Common myeloid progenitor, CD34-positive (primary cell): Measurements from ENCODE around the gene SLC46A1.

Source experiments
- CTCF ChIA-PET: fragments of 350-600 bp; sonication (Branson Sonifier 250); formaldehyde crosslinking; loops from one replicate; lab custom pipeline; 2021; ENCODE audit warnings: antibody characterized with exemption; lab: Charles Lee
- POLR2A ChIA-PET: fragments of 350-600 bp; sonication (Branson Sonifier 250); formaldehyde crosslinking; loops from one replicate; lab custom pipeline; 2021; ENCODE audit warnings: antibody characterized with exemption; lab: Charles Lee
- DNase-seq, 3 donors: peaks; one replicate each; pipeline versions ENCODE4 v3.0.0 to v3.0.0-alpha.2; 2013
- H3K27ac ChIP-seq, 2 experiments: 1 replicate in 1 of 2; 2 replicates in 1 of 2; pipeline ENCODE4 v1.7.0; 2013; ENCODE audit warnings: inconsistent platforms in 2 of 2, low read length in 2 of 2, mild to moderate bottlenecking in 2 of 2, low read depth in 1 of 2, moderate library complexity in 1 of 2; ENCODE audit not compliant: severe bottlenecking in 2 of 2, insufficient read depth in 1 of 2, poor library complexity in 1 of 2
- H3K27me3 ChIP-seq, 5 experiments: replicated peaks in 2 of 5; 1 replicate in 3 of 5; 2 replicates in 2 of 5; pipeline versions ENCODE4 v1.6.1 to v1.7.0; 2013; ENCODE audit warnings: low read length in 4 of 5, mild to moderate bottlenecking in 2 of 5, moderate library complexity in 2 of 5, inconsistent platforms in 1 of 5; ENCODE audit not compliant: insufficient read depth in 5 of 5, control insufficient read depth in 4 of 5
- H3K36me3 ChIP-seq, 4 experiments: 1 replicate in 2 of 4; 2 replicates in 2 of 4; pipeline versions ENCODE4 v1.6.1 to v1.7.0; 2013; ENCODE audit warnings: low read length in 3 of 4, control low read depth in 1 of 4, mild to moderate bottlenecking in 1 of 4; ENCODE audit not compliant: control insufficient read depth in 4 of 4, insufficient read depth in 4 of 4
- H3K4me1 ChIP-seq, 4 experiments: 1 replicate in 3 of 4; 2 replicates in 1 of 4; pipeline versions ENCODE4 v1.6.1 to v1.7.1; 2013; ENCODE audit warnings: low read length in 3 of 4, mild to moderate bottlenecking in 3 of 4, control low read depth in 1 of 4, inconsistent platforms in 1 of 4, moderate library complexity in 1 of 4; ENCODE audit not compliant: control insufficient read depth in 4 of 4, insufficient read depth in 4 of 4; ENCODE audit errors: control extremely low read depth in 1 of 4
- H3K4me3 ChIP-seq, 7 experiments: 1 replicate in 4 of 7; 2 replicates in 3 of 7; pipeline versions ENCODE4 v1.5.1 to v1.7.0; 2013; ENCODE audit warnings: mild to moderate bottlenecking in 7 of 7, low read length in 6 of 7, moderate library complexity in 6 of 7, inconsistent platforms in 2 of 7, low read depth in 2 of 7, control low read depth in 1 of 7; ENCODE audit not compliant: insufficient read depth in 4 of 7, control insufficient read depth in 1 of 7; ENCODE audit errors: extremely low read depth in 1 of 7
- H3K9me3 ChIP-seq, 5 experiments: 1 replicate in 4 of 5; 2 replicates in 1 of 5; pipeline versions ENCODE4 v1.6.1 to v1.7.1; 2013; ENCODE audit warnings: low read length in 4 of 5, mild to moderate bottlenecking in 2 of 5, inconsistent platforms in 1 of 5, low read depth in 1 of 5, moderate library complexity in 1 of 5; ENCODE audit not compliant: control insufficient read depth in 4 of 5, insufficient read depth in 2 of 5; ENCODE audit errors: control extremely low read depth in 1 of 5
- WGBS: methylation state at CpG from one replicate; pipeline ENCODE4 v1.1.5; 2013; ENCODE audit not compliant: insufficient coverage; 5-methylcytosine and 5-hydroxymethylcytosine counted together

Gene SLC46A1

GRCh38 chr17:28394337-28395116, 11.5 kb downstream of the SLC46A1 start:
- DNase-seq = no peak
- peaks cover 0 to 78% (median 15%) of the 10 kb centered on the region in 4 experiments for H3K36me3 ChIP-seq
- ChIA-PET CTCF (interaction anchor here (0.9 to 1.8 kb wide), 3 partner anchors 12 to 22 kb away, joined by 3 to 8 read pairs (median 4); no protein-coding TSS in a partner anchor), POLR2A (no interaction called here)
- no peak overlapping the region for H3K4me3 ChIP-seq
- H3K4me1 ChIP-seq = no peaks in the 10 kb centered on the region
- no peaks in the 10 kb centered on the region for H3K9me3 ChIP-seq
- no peak overlapping the region for H3K27ac ChIP-seq
- H3K27me3 ChIP-seq = peaks cover 0 to 1% (median 0%) of the 10 kb centered on the region in 5 experiments
- WGBS = 93% methylated on average over 3 of the region's 7 CpGs

- Histone ChIP-seq H3K27me3 (peaks cover 0 to 1% (median 0%) of the 10 kb centered on the region in 5 experiments), H3K4me3 (no peak overlapping the region), H3K27ac (no peak overlapping the region), H3K9me3 (no peaks in the 10 kb centered on the region), H3K36me3 (peaks cover 0 to 77% (median 16%) of the 10 kb centered on the region in 4 experiments), H3K4me1 (no peaks in the 10 kb centered on the region)
- whole genome bisulfite sequencing = 100% methylated on average over 5 of the region's 10 CpGs
- POLR2A ChIA-PET = no interaction called here
- no peak for DNase-seq
- CTCF ChIA-PET = interaction anchor here (0.7 to 1.5 kb wide), 2 partner anchors 9 to 12 kb away, joined by 3 read pairs; no protein-coding TSS in a partner anchor
These were observed 13.5 kb downstream of the SLC46A1 start for GRCh38 chr17:28392491-28392890.

GRCh38 chr17:28391401-28391800, 14.6 kb downstream of the SLC46A1 start:
- no peak for DNase-seq
- H3K27ac ChIP-seq = no peak overlapping the region
- POLR2A ChIA-PET = interaction anchor here (0.6 kb wide), 1 partner anchor 350 kb away, joined by 5 read pairs; no protein-coding TSS in a partner anchor
- H3K36me3 ChIP-seq = peaks cover 0 to 67% (median 14%) of the 10 kb centered on the region in 4 experiments
- peaks cover 0 to 1% (median 0%) of the 10 kb centered on the region in 5 experiments for H3K27me3 ChIP-seq
- H3K9me3 ChIP-seq = no peaks in the 10 kb centered on the region
- H3K4me1 ChIP-seq = no peaks in the 10 kb centered on the region
- 100% methylated on average over 1 of the region's 2 CpGs for WGBS
- no peak overlapping the region for H3K4me3 ChIP-seq
- CTCF ChIA-PET = interaction anchor here (0.7 to 1.5 kb wide), 2 partner anchors 13 to 25 kb away, joined by 3 read pairs; no protein-coding TSS in a partner anchor

GRCh38 chr17:28390984-28391383, 15.0 kb downstream of the SLC46A1 start:
- POLR2A ChIA-PET = no interaction called here
- Histone ChIP-seq H3K9me3 (no peaks in the 10 kb centered on the region), H3K36me3 (peaks cover 0 to 63% (median 14%) of the 10 kb centered on the region in 4 experiments), H3K4me1 (no peaks in the 10 kb centered on the region), H3K27ac (no peak overlapping the region), H3K27me3 (peaks cover 0 to 2% (median 0%) of the 10 kb centered on the region in 5 experiments), H3K4me3 (no peak overlapping the region)
- CTCF ChIA-PET = interaction anchor here (0.7 to 1.5 kb wide), 2 partner anchors 13 to 25 kb away, joined by 3 read pairs; no protein-coding TSS in a partner anchor
- WGBS = no CpG with 5 or more reads among the region's 1 CpG
- DNase-seq = no peak

- POLR2A ChIA-PET = no interaction called here
- CTCF ChIA-PET = interaction anchor here (0.7 kb wide), 1 partner anchor 25 kb away, joined by 3 read pairs; no protein-coding TSS in a partner anchor
- H3K4me3 ChIP-seq = no peak overlapping the region
- H3K4me1 ChIP-seq = peaks cover 0 to under 1% (median under 1%) of the 10 kb centered on the region in 4 experiments
- H3K9me3 ChIP-seq = no peaks in the 10 kb centered on the region
- H3K27ac ChIP-seq = no peak overlapping the region
- peaks cover 0 to 59% (median 14%) of the 10 kb centered on the region in 4 experiments for H3K36me3 ChIP-seq
- WGBS = 100% methylated on average over 1 of the region's 2 CpGs
- no peak for DNase-seq
- H3K27me3 ChIP-seq = peaks cover 0 to 3% (median 0%) of the 10 kb centered on the region in 5 experiments
These were observed 15.4 kb downstream of the SLC46A1 start for GRCh38 chr17:28390563-28390962.

GRCh38 chr17:28390141-28390540, 15.9 kb downstream of the SLC46A1 start:
- ChIA-PET POLR2A (no interaction called here), CTCF (no interaction called here)
- no CpG with 5 or more reads among the region's 1 CpG for WGBS
- H3K36me3 ChIP-seq = peaks cover 0 to 54% (median 14%) of the 10 kb centered on the region in 4 experiments
- DNase-seq = no peak
- H3K27ac ChIP-seq = no peak overlapping the region
- no peak overlapping the region for H3K4me3 ChIP-seq
- H3K9me3 ChIP-seq = no peaks in the 10 kb centered on the region
- peaks cover 0 to 5% (median 2%) of the 10 kb centered on the region in 4 experiments for H3K4me1 ChIP-seq
- peaks cover 0 to 3% (median 0%) of the 10 kb centered on the region in 5 experiments for H3K27me3 ChIP-seq

GRCh38 chr17:28388106-28388505, 17.9 kb downstream of the SLC46A1 start:
- ChIA-PET CTCF (no interaction called here), POLR2A (no interaction called here)
- Histone ChIP-seq H3K9me3 (no peaks in the 10 kb centered on the region), H3K4me3 (no peak overlapping the region), H3K36me3 (peaks cover 0 to 41% (median 14%) of the 10 kb centered on the region in 4 experiments), H3K27ac (no peak overlapping the region), H3K27me3 (peaks cover 0 to 17% (median 0%) of the 10 kb centered on the region in 5 experiments), H3K4me1 (peaks cover 0 to 18% (median 12%) of the 10 kb centered on the region in 4 experiments)
- 100% methylated on average over 10 of the region's 11 CpGs for WGBS
- no peak for DNase-seq
